ENCODE results near the gene TPSG1.

- TF ChIP-seq CTCF (IDR thresholded peaks at IDR 0.05 in 2 of 3, conservative IDR thresholded peaks at IDR 0.05 in 1 of 3; ENCODE audit: borderline replicate concordance in 1 of 3, insufficient read depth in 1 of 3, low read depth in 2 of 3, low read length in 2 of 3): peak in 1 of 3 experiments; percentile 26; a peak in 2 of 6 replicates
- TF ChIP-seq POLR2A (IDR thresholded peaks at IDR 0.05; ENCODE audit: borderline replicate concordance, extremely low read depth, insufficient read depth, insufficient read length): peak; percentile 53
- no peak for TF ChIP-seq SRF (IDR thresholded peaks at IDR 0.05; ENCODE audit: low read depth)
- TF ChIP-seq EZH2 (IDR thresholded peaks at IDR 0.05): no peak
- TF ChIP-seq POLR2AphosphoS5 (IDR thresholded peaks at IDR 0.05; ENCODE audit: low read depth, low read length): peak; percentile 69; the same call in 1 of the 2 replicates
- no peak for TF ChIP-seq JUND (IDR thresholded peaks at IDR 0.05)
- TF ChIP-seq EGR1 (IDR thresholded peaks at IDR 0.05; ENCODE audit: low read depth): no peak; the same call in 1 of the 2 replicates
- no peak for TF ChIP-seq CEBPB (IDR thresholded peaks at IDR 0.05; ENCODE audit: low read depth)
- no peak for TF ChIP-seq RAD21 (IDR thresholded peaks at IDR 0.05; ENCODE audit: low read depth)
- no peak for TF ChIP-seq EZH2phosphoT487 (IDR thresholded peaks at IDR 0.05; ENCODE audit: borderline replicate concordance)
- no peak for TF ChIP-seq YY1 (IDR thresholded peaks at IDR 0.05; ENCODE audit: extremely low read depth, insufficient replicate concordance, low read depth, low read length)
Observed at GRCh38 chr16:1193143-1193824, 31.8 kb downstream of the TPSG1 start.
